Activated CD4-positive, CD25-positive, alpha-beta regulatory T cell treated with anti-CD3 and anti-CD28 coated beads, Interleukin-2, amount 50 U/mL, for 72 hours (primary cell): ENCODE results near the gene ZNF133.
"Not testable (repeated sequence)": the region's sequence is repeated elsewhere in the genome, so short reads cannot be mapped to it uniquely, and the experiment has no call there.

Source experiments
- DNase-seq: peaks from one replicate; pipeline ENCODE4 v3.0.0; 2021

Gene ZNF133

DNA sequence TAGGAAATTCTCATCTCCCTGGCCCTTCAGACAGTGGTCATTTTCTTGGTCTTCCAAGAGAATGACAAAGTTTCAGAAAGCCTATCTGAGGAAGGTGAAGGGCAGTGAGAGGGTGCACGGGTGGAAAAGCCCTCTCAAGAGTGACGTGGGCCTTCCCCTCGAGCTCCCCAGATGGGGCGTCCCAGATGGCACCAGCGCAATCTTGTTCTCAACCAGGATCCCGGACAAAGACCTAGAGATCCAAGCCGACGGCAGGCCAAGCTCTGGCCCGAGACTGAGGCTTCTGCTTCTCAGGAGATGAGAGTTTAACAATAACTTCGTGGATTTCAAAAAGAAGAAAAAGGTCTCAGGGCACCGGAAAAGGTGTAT is 797 bp upstream of the ZNF133 start:
- DNase-seq: no peak

- DNase-seq: no peak
Measured at GRCh38 chr20:18288749-18289267, 481 bp downstream of the ZNF133 start.

DNA sequence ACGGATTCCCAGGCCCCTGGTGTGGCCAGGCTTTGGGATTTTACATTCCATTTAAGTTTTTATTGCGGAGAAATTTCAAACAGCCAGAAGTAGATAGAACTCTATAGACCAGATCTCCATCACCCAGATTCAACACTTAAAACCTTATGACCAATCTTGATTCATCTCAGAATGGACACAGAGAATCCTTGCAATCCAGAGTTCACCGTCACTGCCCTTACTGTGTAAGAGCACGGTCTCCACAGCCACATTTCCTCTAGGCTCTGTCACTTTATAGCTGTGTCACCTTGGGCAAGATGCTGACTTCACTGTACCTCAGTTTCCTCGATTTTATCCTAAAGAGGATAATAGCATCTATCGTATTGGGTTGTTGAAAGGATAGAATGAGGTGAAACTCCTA is 979 bp downstream of the ZNF133 start:
- DNase-seq: no peak

DNA sequence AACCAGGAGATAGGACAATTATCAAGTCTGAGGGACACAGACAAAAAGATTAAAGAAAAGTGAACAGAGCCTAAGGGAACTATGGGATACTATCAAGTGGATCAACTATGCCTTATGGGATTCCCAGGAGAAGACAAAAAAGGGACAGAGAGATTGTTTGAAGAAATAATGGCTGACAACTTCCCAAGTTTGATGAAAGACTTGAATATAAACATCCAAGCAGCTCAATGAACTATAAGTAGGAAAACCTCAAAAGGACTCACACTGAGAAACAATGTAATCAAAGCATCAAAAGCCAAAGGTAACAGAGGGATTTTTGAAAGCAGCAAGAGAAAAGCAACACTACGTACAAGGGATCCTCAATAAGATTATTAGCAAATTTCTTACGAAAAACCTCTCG is 11.0 kb downstream of the ZNF133 start:
- no peak for DNase-seq

GRCh38 chr20:18304618-18305017 is 16.3 kb downstream of the ZNF133 start:
- no peak for DNase-seq

DNA sequence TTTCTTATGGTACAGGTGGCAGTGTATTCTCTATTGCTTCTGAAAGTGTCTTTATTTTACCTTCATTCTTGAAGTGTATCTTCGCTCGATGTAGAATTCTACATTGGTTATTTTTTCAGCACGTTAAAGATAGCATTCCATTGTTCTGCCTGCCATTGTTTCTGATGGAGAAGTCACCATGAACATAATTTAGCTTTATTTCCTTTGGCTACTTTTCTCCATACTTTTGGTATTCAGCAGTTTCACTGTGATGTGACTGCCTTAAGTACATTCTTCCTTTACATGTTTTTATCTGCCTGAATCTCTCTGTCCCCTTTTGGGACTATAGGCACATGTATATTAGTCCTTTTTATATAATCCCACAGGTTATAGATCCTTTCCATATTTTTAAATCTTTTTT is 19.0 kb downstream of the ZNF133 start:
- DNase-seq: no peak

- DNase-seq: no peak
Measured at GRCh38 chr20:18310051-18310450, 21.7 kb downstream of the ZNF133 start.

DNA sequence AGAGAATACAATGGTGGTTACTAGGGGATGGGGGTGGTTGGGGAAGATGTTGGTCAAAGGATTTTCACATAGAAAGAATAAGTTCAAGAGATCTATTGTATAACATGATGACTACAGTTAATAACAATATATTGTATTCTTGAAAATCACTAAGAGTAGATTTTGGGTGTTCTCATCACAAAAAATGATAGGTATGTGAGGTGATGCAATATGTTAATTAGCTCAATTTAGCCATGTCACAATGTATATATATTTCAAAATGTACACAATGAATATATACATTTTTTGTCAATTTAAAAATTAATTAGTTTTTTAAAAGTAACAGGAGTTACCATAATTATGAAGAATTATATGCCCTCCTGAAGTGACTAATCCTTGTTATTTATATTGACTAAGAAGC is 22.3 kb downstream of the ZNF133 start:
- no peak for DNase-seq

GRCh38 chr20:18312723-18313122 is 24.4 kb downstream of the ZNF133 start:
- DNase-seq: no peak

GRCh38 chr20:18313411-18313810 is 25.1 kb downstream of the ZNF133 start:
- DNase-seq: no peak

GRCh38 chr20:18314786-18315406 is 26.6 kb downstream of the ZNF133 start:
- DNase-seq: no peak

GRCh38 chr20:18316166-18316565 is 27.8 kb downstream of the ZNF133 start:
- DNase-seq: no peak

- DNase-seq: no peak
Measured at GRCh38 chr20:18321316-18321715, 33.0 kb downstream of the ZNF133 start.

GRCh38 chr20:18321976-18322950 is 33.9 kb downstream of the ZNF133 start:
- DNase-seq: no peak

DNA sequence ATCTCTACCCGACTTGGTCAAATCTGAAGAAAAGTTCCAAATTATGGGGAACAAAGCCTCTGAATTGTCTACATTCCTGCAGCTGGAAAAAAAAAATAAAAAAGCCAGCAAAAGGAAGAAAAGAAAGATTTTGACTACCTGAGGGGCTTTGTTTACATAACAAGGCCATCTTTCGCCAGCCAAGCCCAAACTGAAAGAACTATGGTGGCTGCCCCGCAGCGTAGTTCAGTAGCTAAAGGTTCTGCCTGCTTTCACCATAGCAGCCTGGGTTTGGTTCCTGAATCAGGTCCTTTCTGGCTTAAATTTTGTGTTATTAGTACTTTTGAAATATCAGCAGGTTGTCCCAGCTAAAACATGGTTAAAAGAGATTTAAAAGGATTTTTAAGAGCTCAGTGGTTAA is 35.4 kb downstream of the ZNF133 start:
- no peak for DNase-seq

- no peak for DNase-seq
Measured at GRCh38 chr20:18324596-18325089, 36.3 kb downstream of the ZNF133 start.

- DNase-seq: no peak
Measured at GRCh38 chr20:18326990-18327389, 38.7 kb downstream of the ZNF133 start.

GRCh38 chr20:18331694-18332093 is 43.4 kb downstream of the ZNF133 start:
- DNase-seq: no peak

GRCh38 chr20:18349749-18350148 is 61.4 kb downstream of the ZNF133 start:
- DNase-seq: not testable (repeated sequence)

DNA sequence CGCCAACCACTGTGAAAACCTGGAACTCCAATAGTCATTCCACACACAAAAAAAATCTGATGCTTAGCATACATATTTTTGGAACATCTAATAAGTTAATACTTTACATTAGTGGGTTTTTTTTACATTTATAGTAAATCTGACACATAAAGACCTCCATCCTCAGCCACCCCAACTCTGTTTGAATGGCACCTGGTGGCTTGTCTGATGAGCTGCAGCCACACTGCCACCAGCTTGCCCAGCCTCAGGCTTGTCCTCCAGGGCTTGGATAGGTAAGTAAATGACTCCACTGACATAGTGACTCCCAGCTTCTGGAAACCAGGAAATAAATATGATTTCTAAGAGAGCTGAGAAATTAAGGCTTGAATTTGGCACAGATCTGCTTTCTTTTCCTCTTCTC is 71.5 kb downstream of the ZNF133 start:
- no peak for DNase-seq

DNA sequence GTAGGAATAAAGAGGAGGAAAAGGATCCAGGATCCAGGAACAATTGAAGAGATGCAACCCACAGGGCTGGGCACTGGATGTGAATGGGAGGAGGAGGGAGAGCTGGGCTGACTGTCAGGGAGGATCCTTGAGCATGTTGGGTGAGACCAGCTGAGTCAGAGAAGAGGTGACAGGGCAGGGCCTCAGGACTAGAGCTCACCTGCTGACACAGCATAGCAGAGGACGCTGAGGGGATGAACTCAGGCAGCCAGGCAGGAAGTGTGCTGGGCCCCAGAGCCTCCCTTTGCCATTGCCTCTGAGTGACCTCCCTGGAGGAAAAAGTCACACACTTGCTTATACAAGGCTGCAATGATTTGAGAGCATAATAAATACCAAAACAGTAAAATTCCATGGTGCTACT is 72.3 kb downstream of the ZNF133 start:
- DNase-seq: no peak

DNA sequence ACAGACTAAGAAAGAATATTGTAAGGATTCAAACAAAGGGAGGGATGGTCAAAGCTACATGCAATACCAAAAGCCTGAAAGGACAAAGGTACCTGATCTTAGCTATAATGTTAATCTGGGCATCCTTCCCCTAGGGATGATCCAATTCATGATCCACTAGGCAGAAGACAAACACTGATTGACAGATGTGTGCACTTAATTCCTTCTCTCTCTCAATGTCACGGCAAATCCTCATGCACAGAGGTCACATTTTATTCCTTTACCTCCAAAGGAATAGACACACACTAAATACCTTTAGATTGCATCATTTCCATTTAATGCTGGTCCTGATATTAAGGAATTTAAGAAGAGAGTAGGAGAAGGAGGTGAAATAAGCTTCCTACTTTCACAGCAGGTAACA is 73.4 kb downstream of the ZNF133 start:
- no peak for DNase-seq

- DNase-seq: no peak
Measured at GRCh38 chr20:18362916-18363315, 74.6 kb downstream of the ZNF133 start.

- DNase-seq: no peak
Measured at GRCh38 chr20:18363708-18364107, 75.4 kb downstream of the ZNF133 start.
